Heart right ventricle (tissue), 16 donors: ENCODE data around the gene CATSPERZ. TPM values are rescaled to one million over a fixed set of nuclear protein-coding genes. Genes with fewer than 3 reads are reported as not detected.

Experiments used
- ATAC-seq, 8 donors: fragments of 200-7000 bp; cut with Tn5 transposase; one replicate each; pipeline ENCODE4 v1.9.1; 2020; ENCODE audit warnings: mild to moderate bottlenecking in 8 of 8, moderate library complexity in 8 of 8, moderate number of reproducible peaks in 1 of 8
- DNase-seq, 2 donors: peaks; one replicate each; pipeline ENCODE4 v3.0.0-alpha.2; 2020
- H3K27ac ChIP-seq, 10 donors: fragments of 200-600 bp; sonication (generic) in 2 of 10; one replicate each; pipeline versions ENCODE4 v1.5.0 to v1.8.0; 2020 to 2022; ENCODE audit warnings: mild to moderate bottlenecking in 3 of 10
- H3K27me3 ChIP-seq, 7 donors: fragments of 200-600 bp; one replicate each; pipeline ENCODE4 v1.8.0; 2021 to 2022; ENCODE audit warnings: mild to moderate bottlenecking in 2 of 7
- H3K36me3 ChIP-seq, 9 donors: fragments of 200-600 bp; sonication (generic) in 1 of 9; one replicate each; pipeline versions ENCODE4 v1.5.0 to v1.8.0; 2020 to 2022; ENCODE audit warnings: mild to moderate bottlenecking in 2 of 9
- H3K4me1 ChIP-seq, 9 donors: fragments of 200-600 bp; sonication (generic) in 1 of 9; one replicate each; pipeline versions ENCODE4 v1.5.0 to v1.8.0; 2020 to 2022; ENCODE audit warnings: mild to moderate bottlenecking in 4 of 9
- H3K4me3 ChIP-seq, 10 donors: fragments of 200-600 bp; sonication (generic) in 2 of 10; one replicate each; pipeline versions ENCODE4 v1.5.0 to v1.8.0; 2020 to 2022; ENCODE audit warnings: mild to moderate bottlenecking in 7 of 10, moderate library complexity in 2 of 10
- H3K9me3 ChIP-seq, 11 donors: fragments of 200-600 bp in 10 of 11; sonication (generic) in 2 of 11; one replicate each; pipeline versions ENCODE4 v1.5.0 to v1.8.0; 2013 to 2022; ENCODE audit warnings: mild to moderate bottlenecking in 2 of 11, control low read depth in 1 of 11, moderate library complexity in 1 of 11
- CTCF ChIP-seq, 9 donors: fragments of 200-600 bp; sonication (generic) in 2 of 9; IDR thresholded peaks; one replicate each; pipeline versions ENCODE4 v1.5.0 to v1.8.0; 2021 to 2022; ENCODE audit warnings: antibody characterized with exemption in 9 of 9, mild to moderate bottlenecking in 5 of 9, moderate library complexity in 1 of 9
- WGBS, 2 donors: extraction: QIAGEN DNeasy Blood & Tissue Kit; methylation state at CpG; one replicate each; pipeline ENCODE4 v1.1.7; 2013; ENCODE audit warnings: inconsistent platforms in 1 of 2; 5-methylcytosine and 5-hydroxymethylcytosine counted together
- intact Hi-C, 10 donors: fragments of 100-400 bp; cut with DNase I; formaldehyde crosslinking; loops; one replicate each; pipeline versions ENCODE4 v1.11.1 to v1.14.2; 2022
- polyA plus RNA-seq, 2 donors: library from polyadenylated mRNA; stranded (reverse); fragments of 200-250 nt; gene quantifications; one replicate each; pipeline ENCODE4 v1.2.3, GENCODE V29; 2013
- total RNA-seq, 10 donors: library from RNA; stranded (reverse); fragmentation: NEBNext Ultra II Directional in 3 of 10; extraction: Animal tissue kit (Norgen Biotek cat#: 25700) in 3 of 10; gene quantifications; one replicate each; pipeline versions ENCODE4 v1.2.1 to v1.2.4, GENCODE V29; 2021 to 2023
- donor health status: Arrhythmogenic right ventricular cardiomyopathy.
- donor health status: ischemic (EF 13 %, LVEDD 7.1; RV severe dilation, severe dysfunction).
- donor health status: healthy with polysubstance abuse.
- donor health status: DM: no; HTN: yes; CAD: no.
- donor health status: DM: no; HTN: no; CAD: no.
- donor health status: ischemic (EF 25% LVEDD 6.9; RV normal size, moderate dysfunction).
- donor health status: ischemic (EF 25% LVEDD 5.7; RV mildly dilated, moderate dysfunction).
- donor health status: healthy.
- donor health status: DM: yes; HTN: yes; CAD: no.
- donor health status: Ischemic cardiomyopathy.
- donor health status: ischemic (EF 35%, LVEDD 5.7; RV mildly dilated, moderate dysfunction).
- donor health status: nonischemic (EF 11% LVEDD 7.7; RV severe dilation, severe dysfunction).
- donor health status: DM: yes; HTN: yes; CAD: no.
- donor health status: PGD.
- donor health status: ischemic (EF 29% LVEDD 5.4; RV normal size, mild dysfunction).
- donor health status: nonischemic (EF 23%, LVEDD 6.1; RV moderate dilation, normal function).

Gene CATSPERZ
- total and polyA plus RNA-seq, 12 donors: 0.10 TPM; not detected in 11

- Histone ChIP-seq H3K4me3 (peak overlapping the region; percentile 36 to 93 (median 75)), H3K9me3 (no peaks in the 10 kb centered on the region), H3K27ac (peak overlapping the region; percentile 90 to 98 (median 96)), H3K27me3 (peaks cover 0 to 25% (median 20%) of the 10 kb centered on the region in 7 donors), H3K4me1 (peaks cover 18 to 55% (median 44%) of the 10 kb centered on the region in 9 donors), H3K36me3 (peaks cover 0 to 18% (median 0%) of the 10 kb centered on the region in 9 donors)
- peak; percentile 84 to 96 (median 91) for TF ChIP-seq CTCF (IDR thresholded peaks at IDR 0.05)
- WGBS, 2 donors: 1% methylated on average over 46 of the region's 46 CpGs
- intact Hi-C loops: loop anchor here in 6 of 10 donors (1.0 to 5.0 kb wide), 8 partner anchors 13 to 102 kb away; partner anchors contain the start of genes BAD (in 2 of the 6), GPR137 (in 2 of the 6), PPP1R14B (in 2 of the 6) and FERMT3 (in 1 of the 6)
- ATAC-seq (peak; percentile 26 to 77 (median 60)), DNase-seq (peak; percentile 93 to 94)
Observed at GRCh38 chr11:64304316-64305072, 4.3 kb downstream of the CATSPERZ start.

- ATAC-seq (peak; percentile 85 to 94 (median 90)), DNase-seq (peak; percentile 99 to 100)
- WGBS, 2 donors: 0 to 1% methylated on average over 46 to 72 of the region's 81 CpGs
- intact Hi-C loops: loop anchor here in 2 of 10 donors (1.0 to 2.0 kb wide), 4 partner anchors 12 to 58 kb away; partner anchors contain the start of genes BAD (in 2 of the 2), GPR137 (in 2 of the 2), PPP1R14B (in 1 of the 2) and TRMT112 (in 1 of the 2)
- no peak for TF ChIP-seq CTCF (IDR thresholded peaks at IDR 0.05)
- Histone ChIP-seq H3K27me3 (peaks cover 0 to 19% (median 14%) of the 10 kb centered on the region in 7 donors), H3K9me3 (no peaks in the 10 kb centered on the region), H3K36me3 (peaks cover 0 to 18% (median 0%) of the 10 kb centered on the region in 9 donors), H3K4me3 (peak within 1 kb of the TSS; percentile 63 to 93 (median 76)), H3K27ac (peak within 1 kb of the TSS; percentile 90 to 98 (median 96)), H3K4me1 (peaks cover 12 to 49% (median 37%) of the 10 kb centered on the region in 9 donors)
Observed at GRCh38 chr11:64305075-64305690, 5.0 kb downstream of the CATSPERZ start, which contains the start of gene ESRRA. TSS of gene ESRRA (plus strand) at chr11:64305524. CDS start at chr11:64307180, 1,656 bp downstream.

GRCh38 chr11:64305691-64306562 is 5.8 kb downstream of the CATSPERZ start:
- peak; percentile 0 to 31 (median 12) for ATAC-seq
- peak; percentile 73 to 75 for DNase-seq
- intact Hi-C loops: loop anchor here in 2 of 10 donors (1.0 to 2.0 kb wide), 4 partner anchors 11 to 59 kb away; partner anchors contain the start of genes BAD (in 2 of the 2), GPR137 (in 2 of the 2), PPP1R14B (in 1 of the 2) and TRMT112 (in 1 of the 2)
- Histone ChIP-seq H3K27ac (peak overlapping the region; percentile 80 to 98 (median 94)), H3K9me3 (no peaks in the 10 kb centered on the region), H3K4me1 (peaks cover 9 to 45% (median 30%) of the 10 kb centered on the region in 9 donors), H3K36me3 (peaks cover 0 to 20% (median 0%) of the 10 kb centered on the region in 9 donors), H3K4me3 (peak overlapping the region; percentile 63 to 93 (median 76)), H3K27me3 (peaks cover 0 to 12% (median 7%) of the 10 kb centered on the region in 7 donors)
- TF ChIP-seq CTCF (IDR thresholded peaks at IDR 0.05): peak in 8 of 9 donors; percentile 12 to 61 (median 47)
- 1% methylated on average over 54 to 68 of the region's 71 CpGs for WGBS, 2 donors
